ENCODE data around the gene RBCK1. TPM values are rescaled to one million over a fixed set of nuclear protein-coding genes. Genes with fewer than 3 reads are reported as not detected.
"Not testable (repeated sequence)": the region's sequence is repeated elsewhere in the genome, so short reads cannot be mapped to it uniquely, and the experiment has no call there.

RBCK1 gene
- total and polyA plus RNA-seq, 5 donors = 42.1 to 52.4 (median 46.6) TPM

DNA sequence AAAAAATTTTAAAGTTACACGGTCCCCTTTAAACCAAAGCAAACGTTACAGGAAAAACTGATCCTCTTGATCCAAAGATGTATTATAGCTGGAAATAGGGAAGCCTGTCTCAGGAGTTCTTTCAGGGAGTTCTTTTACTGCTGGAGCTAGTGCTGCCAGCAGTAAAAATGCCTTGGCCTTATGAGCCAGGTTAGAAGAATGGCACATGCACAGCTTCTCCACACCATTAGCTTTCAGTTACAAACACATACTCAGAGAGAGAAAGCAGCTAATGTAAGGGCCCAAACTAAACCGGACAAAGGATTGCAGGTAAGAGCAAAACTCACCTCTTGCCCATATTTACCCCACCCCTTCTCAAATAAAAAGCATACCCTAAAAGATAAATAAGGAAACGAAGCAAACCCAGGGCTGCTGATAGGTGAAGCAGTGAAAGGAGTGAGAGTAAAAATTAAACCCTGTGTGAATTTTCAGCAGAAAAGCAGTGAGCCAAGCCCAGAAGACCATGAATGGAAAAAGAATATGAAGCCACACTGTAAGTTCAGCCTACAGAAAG lies 35.2 kb downstream of the RBCK1 start:
- Histone ChIP-seq H3K4me3 (ENCODE audit: low read length) (no peak overlapping the region), H3K27me3 (ENCODE audit: control insufficient read depth, insufficient read depth) (no peaks in the 10 kb centered on the region), H3K4me1 (ENCODE audit: control insufficient read depth, insufficient read depth, low read length) (peaks cover 12% of the 10 kb centered on the region), H3K9me3 (ENCODE audit: control insufficient read depth, low read length) (no peaks in the 10 kb centered on the region), H3K27ac (ENCODE audit: low read length) (no peak overlapping the region)
- intact Hi-C loops (cut with DNase I) = no loop called here
- WGBS = 85% methylated on average over 4 of the region's 4 CpGs
- DNase-seq (no peak), ATAC-seq (no peak)

DNA sequence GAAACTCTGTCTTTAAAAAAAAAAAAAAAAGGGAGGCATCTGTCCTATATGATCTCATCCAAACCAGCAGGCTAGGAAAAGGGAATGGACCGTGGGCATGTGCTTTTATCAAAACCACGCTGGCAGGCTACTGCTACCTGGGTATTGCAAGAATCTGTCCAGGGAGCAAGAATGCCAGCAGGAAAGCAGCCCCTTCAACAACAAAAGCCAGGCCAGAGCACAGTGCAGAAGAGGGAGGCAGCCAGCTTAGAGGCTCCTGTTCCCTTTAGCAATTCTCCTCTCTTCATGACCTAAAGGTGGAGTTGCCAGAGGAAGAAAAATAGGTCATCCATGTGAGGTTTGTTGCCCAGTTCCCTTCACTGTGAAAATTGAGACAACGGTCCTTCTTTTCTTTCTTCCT lies 36.0 kb downstream of the RBCK1 start:
- no peaks in the 10 kb centered on the region for H3K9me3 ChIP-seq (ENCODE audit: control insufficient read depth, low read length)
- no peak overlapping the region for H3K4me3 ChIP-seq (ENCODE audit: low read length)
- peaks cover 12% of the 10 kb centered on the region for H3K4me1 ChIP-seq (ENCODE audit: control insufficient read depth, insufficient read depth, low read length)
- no peak for DNase-seq
- H3K27ac ChIP-seq (ENCODE audit: low read length) = no peak overlapping the region
- no peaks in the 10 kb centered on the region for H3K27me3 ChIP-seq (ENCODE audit: control insufficient read depth, insufficient read depth)
- WGBS = 75% methylated on average over 3 of the region's 3 CpGs
- intact Hi-C loops (cut with DNase I) = no loop called here
- no peak for ATAC-seq

DNA sequence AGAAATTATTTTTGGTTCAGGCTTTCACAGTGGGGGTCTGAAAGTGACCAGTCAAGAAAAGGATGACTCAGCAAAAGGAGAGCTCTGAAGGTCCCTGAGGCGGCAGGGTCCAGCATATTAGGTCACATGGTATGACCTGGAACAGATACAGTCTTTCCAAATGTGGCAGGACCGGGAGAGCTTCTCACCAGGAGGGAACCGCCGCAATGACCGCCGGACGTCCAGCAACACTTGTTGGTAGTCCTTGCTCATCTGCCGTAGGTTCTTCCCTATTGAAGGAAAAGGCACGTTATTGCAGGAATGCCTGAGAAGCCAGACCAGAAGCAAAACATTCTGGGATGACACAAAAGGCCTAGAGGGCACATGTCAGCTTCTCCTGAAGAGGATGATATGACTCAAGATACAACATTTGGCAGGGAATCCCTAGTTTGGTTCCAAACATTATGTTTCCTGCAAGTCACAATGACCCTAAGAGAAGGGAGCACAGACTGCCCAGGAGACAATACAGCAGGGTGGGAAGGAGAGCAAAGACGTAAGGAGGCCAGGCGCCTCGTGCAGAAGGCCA lies 36.8 kb downstream of the RBCK1 start:
- DNase-seq = no peak
- 49% methylated on average over 12 of the region's 12 CpGs for WGBS
- Histone ChIP-seq H3K4me3 (ENCODE audit: low read length) (no peak overlapping the region), H3K4me1 (ENCODE audit: control insufficient read depth, insufficient read depth, low read length) (peaks cover 12% of the 10 kb centered on the region), H3K9me3 (ENCODE audit: control insufficient read depth, low read length) (no peaks in the 10 kb centered on the region), H3K27ac (ENCODE audit: low read length) (peak overlapping the region; percentile 62), H3K27me3 (ENCODE audit: control insufficient read depth, insufficient read depth) (no peaks in the 10 kb centered on the region)
- ATAC-seq = peak; percentile 39 to 69
- intact Hi-C loops (cut with DNase I) = no loop called here

DNA sequence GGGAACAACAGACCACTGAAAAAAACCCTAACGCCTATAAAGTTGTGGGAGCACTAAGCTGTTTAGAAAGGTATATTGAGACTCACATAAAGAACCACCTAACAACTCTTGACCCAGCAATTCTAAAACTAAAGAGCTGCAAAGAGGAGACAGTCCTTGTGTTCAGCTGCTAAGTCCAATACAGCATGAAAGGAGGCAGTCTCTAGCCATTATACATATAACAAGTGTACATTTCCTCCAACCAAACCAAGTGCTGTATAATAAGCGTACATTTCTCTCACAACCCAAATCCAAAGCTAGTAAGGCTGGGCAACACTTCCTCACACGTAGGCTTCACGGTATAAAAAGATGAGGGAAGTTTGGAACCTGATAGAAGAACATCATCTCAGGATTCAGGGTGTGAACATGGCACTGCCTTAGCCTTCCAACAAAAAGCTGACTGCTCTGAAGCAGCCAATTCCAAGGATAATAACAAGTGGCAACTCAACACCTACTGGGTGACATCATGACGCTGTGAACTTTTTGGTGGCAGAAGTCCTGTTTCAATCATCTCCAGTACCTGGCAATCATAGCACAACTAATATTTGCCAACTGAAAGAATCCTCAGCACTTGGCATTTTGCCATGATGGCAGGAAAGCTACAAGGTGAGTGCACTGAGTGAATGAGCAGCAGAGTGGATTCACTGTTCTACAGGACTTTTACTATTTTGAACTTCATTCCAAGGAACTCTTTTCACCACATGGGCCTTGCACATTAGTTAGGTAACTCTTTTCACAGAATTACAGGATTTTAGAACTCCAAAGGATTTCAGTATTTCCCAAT lies 37.6 kb downstream of the RBCK1 start:
- no peaks in the 10 kb centered on the region for H3K9me3 ChIP-seq (ENCODE audit: control insufficient read depth, low read length)
- H3K4me1 ChIP-seq (ENCODE audit: control insufficient read depth, insufficient read depth, low read length) = peaks cover 12% of the 10 kb centered on the region
- WGBS = 60% methylated on average over 5 of the region's 5 CpGs
- H3K4me3 ChIP-seq (ENCODE audit: low read length) = no peak overlapping the region
- H3K27me3 ChIP-seq (ENCODE audit: control insufficient read depth, insufficient read depth) = no peaks in the 10 kb centered on the region
- ATAC-seq = peak in 1 of 2 donors; percentile 66
- intact Hi-C loops (cut with DNase I) = no loop called here
- H3K27ac ChIP-seq (ENCODE audit: low read length) = peak overlapping the region; percentile 21
- no peak for DNase-seq

DNA sequence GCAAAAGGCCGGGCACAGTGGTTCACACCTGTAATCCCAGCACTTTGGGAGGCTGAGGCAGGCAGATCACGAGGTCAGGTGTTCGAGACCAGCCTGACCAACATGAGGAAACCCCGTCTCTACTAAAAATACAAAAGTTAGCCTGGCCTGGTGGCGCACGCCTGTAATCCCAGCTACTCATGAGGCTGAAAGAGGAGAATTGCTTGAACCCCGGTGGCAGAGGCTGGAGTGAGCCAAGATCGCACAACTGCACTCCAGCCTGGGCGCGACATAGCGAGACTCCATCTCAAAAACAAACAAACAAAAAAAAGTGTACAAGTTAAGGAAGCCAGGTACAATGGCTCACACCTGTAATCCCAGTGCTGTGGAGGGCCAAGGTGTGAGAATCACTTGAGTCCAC lies 43.9 kb downstream of the RBCK1 start:
- ATAC-seq; DNase-seq; H3K27me3 ChIP-seq (ENCODE audit: control insufficient read depth, insufficient read depth); intact Hi-C loops (cut with DNase I); H3K9me3 ChIP-seq (ENCODE audit: control insufficient read depth, low read length); H3K4me3 ChIP-seq (ENCODE audit: low read length); H3K27ac ChIP-seq (ENCODE audit: low read length); H3K4me1 ChIP-seq (ENCODE audit: control insufficient read depth, insufficient read depth, low read length): not testable (repeated sequence)
- 89% methylated on average over 11 of the region's 11 CpGs for WGBS

DNA sequence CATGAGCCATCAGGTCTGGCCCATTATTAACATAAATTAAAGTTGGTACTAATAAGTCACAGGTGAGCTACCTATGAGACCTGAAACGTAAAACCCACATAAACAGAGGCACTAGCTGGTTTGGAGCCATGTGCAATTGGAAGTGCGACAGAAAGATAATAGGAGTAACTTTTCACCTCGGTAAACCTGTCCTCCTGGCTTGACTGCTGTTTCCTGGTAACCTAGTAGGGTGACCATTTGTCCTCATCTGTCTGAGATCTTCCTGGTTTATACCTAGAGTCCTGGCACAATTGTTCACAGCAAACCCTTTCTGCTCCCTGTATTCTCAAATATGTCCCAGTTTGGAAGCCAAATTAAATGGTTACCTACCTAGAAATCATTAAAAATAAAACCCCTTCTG lies 46.9 kb downstream of the RBCK1 start:
- 77% methylated on average over 3 of the region's 3 CpGs for WGBS
- ATAC-seq (no peak), DNase-seq (no peak)
- no peaks in the 10 kb centered on the region for H3K27me3 ChIP-seq (ENCODE audit: control insufficient read depth, insufficient read depth)
- H3K9me3 ChIP-seq (ENCODE audit: control insufficient read depth, low read length) = no peaks in the 10 kb centered on the region
- intact Hi-C loops (cut with DNase I) = no loop called here
- no peak overlapping the region for H3K4me3 ChIP-seq (ENCODE audit: low read length)
- H3K4me1 ChIP-seq (ENCODE audit: control insufficient read depth, insufficient read depth, low read length) = peaks cover 3% of the 10 kb centered on the region
- H3K27ac ChIP-seq (ENCODE audit: low read length) = no peak overlapping the region

DNA sequence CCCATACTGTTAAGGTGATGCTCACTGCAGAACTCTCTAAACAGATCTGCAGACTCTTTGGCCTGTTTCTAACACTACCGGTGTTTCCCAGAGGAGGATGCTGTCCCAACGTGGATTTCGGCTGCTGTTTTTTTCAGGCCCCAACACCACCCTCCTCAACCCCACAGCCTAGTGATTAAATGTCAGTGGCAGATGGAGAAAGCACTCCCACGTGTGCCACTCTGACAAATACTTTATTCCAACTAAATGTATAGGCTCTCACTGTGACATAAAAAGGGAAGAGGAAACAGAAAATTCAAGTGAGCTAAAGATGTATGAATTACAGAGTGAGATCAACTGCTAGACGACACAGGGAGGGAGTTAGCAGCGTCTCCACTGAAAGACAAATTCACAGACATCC lies 50.7 kb downstream of the RBCK1 start:
- Histone ChIP-seq H3K9me3 (ENCODE audit: control insufficient read depth, low read length) (no peaks in the 10 kb centered on the region), H3K27ac (ENCODE audit: low read length) (peak overlapping the region; percentile 48), H3K4me1 (ENCODE audit: control insufficient read depth, insufficient read depth, low read length) (peaks cover 5% of the 10 kb centered on the region), H3K27me3 (ENCODE audit: control insufficient read depth, insufficient read depth) (no peaks in the 10 kb centered on the region), H3K4me3 (ENCODE audit: low read length) (peak overlapping the region; percentile 16)
- WGBS = 30% methylated on average over 6 of the region's 6 CpGs
- intact Hi-C loops (cut with DNase I) = no loop called here
- DNase-seq (no peak), ATAC-seq (no peak)

DNA sequence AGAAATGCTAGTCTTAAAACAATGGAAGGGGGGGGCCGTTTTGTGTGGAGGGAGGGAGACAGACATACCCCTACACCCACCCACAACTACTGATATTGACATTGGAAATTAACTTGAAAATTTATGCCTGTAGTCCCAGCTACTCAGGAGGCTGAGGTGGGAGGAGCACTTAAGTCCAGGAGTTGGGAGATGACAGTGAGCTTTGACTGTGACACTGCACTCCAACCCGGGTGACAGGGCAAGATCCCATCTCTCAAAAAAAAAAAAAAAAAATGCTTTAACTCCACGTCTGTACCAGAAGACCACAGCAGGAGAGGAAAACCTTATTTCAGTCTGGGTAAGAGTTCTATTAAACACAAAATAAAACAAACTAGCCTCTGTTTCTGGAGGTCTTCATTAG lies 52.1 kb downstream of the RBCK1 start:
- no peak for DNase-seq
- Histone ChIP-seq H3K4me3 (ENCODE audit: low read length) (no peak overlapping the region), H3K27me3 (ENCODE audit: control insufficient read depth, insufficient read depth) (no peaks in the 10 kb centered on the region), H3K27ac (ENCODE audit: low read length) (no peak overlapping the region), H3K4me1 (ENCODE audit: control insufficient read depth, insufficient read depth, low read length) (peaks cover 5% of the 10 kb centered on the region), H3K9me3 (ENCODE audit: control insufficient read depth, low read length) (no peaks in the 10 kb centered on the region)
- WGBS = 25% methylated on average over 3 of the region's 3 CpGs
- no peak for ATAC-seq
- intact Hi-C loops (cut with DNase I) = no loop called here

DNA sequence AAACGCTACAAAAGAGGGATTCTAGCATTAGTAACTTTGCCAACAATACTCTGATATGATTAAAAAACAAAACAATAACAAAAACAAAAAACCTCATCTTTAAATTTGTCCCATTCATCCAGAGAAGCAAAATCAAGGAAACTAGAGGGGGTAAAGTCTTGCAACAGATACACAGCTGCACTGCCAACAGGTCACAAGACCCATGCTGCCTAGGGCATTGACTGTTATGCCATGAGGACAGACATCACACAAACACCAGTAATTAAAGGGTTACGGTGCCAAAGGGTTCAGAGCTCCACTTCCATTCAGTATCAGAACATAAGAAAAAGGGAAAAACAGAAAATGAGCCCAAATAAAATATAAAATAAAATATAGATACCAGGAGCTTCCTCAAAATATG lies 52.6 kb downstream of the RBCK1 start:
- DNase-seq = no peak
- intact Hi-C loops (cut with DNase I) = no loop called here
- Histone ChIP-seq H3K27ac (ENCODE audit: low read length) (no peak overlapping the region), H3K9me3 (ENCODE audit: control insufficient read depth, low read length) (no peaks in the 10 kb centered on the region), H3K4me1 (ENCODE audit: control insufficient read depth, insufficient read depth, low read length) (peaks cover 5% of the 10 kb centered on the region), H3K27me3 (ENCODE audit: control insufficient read depth, insufficient read depth) (no peaks in the 10 kb centered on the region), H3K4me3 (ENCODE audit: low read length) (peak overlapping the region; percentile 97)
- ATAC-seq = no peak
- 38% methylated on average over 2 of the region's 2 CpGs for WGBS

DNA sequence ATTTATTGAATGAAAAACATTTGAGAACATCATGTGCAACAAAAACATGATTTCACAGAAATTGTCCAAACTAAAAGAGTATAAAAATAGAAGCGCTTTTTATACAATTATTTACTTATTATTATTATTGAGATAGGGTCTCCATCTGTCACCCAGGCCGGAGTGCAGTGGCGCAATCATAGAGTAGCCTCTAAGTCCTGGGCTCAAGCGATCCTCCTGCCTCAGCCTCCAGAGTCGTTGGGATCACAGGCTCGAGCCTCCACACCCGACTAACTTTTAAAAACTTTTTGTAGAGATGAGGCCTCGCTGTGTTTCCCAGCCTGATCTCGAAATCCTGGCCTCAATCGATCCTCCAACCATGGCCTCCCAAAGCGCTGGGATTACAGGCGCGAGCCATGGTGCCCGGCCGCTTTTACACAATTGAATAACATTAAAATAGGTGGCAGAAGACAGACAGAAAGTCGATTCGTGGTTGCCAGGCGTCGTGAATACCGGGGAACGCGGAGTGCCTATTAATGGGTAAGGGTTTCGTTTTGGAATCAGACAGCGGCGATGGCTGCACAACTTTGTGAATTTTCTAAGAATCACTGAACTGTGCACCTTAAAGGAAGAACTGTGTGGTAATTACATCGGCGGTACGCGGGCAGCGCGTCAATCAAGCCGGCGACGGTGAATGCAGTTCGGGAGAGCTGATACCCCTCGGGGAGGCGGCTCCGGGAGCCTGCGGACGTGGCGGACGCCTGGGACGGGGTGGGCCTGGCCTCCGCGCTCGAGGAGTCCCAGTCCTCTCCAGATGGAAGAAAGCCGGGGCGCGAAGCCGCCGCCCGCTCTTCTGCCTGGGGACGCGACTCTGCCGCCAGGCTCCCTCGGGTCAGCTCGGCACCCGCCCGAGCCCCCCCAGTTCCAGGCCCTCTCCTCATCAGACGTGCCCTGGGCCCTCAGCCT lies 53.4 kb downstream of the RBCK1 start:
- H3K27ac ChIP-seq (ENCODE audit: low read length) = peak overlapping the region; percentile 92
- ATAC-seq = peak; percentile 73 to 80
- H3K27me3 ChIP-seq (ENCODE audit: control insufficient read depth, insufficient read depth) = no peaks in the 10 kb centered on the region
- H3K4me1 ChIP-seq (ENCODE audit: control insufficient read depth, insufficient read depth, low read length) = peaks cover 5% of the 10 kb centered on the region
- intact Hi-C loops (cut with DNase I) = no loop called here
- no peaks in the 10 kb centered on the region for H3K9me3 ChIP-seq (ENCODE audit: control insufficient read depth, low read length)
- H3K4me3 ChIP-seq (ENCODE audit: low read length) = peak overlapping the region; percentile 97
- DNase-seq = peak; percentile 73 to 85 (median 85)
- 9% methylated on average over 60 of the region's 60 CpGs for WGBS

Data from right cardiac atrium (tissue), 5 donors.